ENCODE measurements around the gene CCDC86. TPM values are rescaled to one million over a fixed set of nuclear protein-coding genes. Genes with fewer than 3 reads are reported as not detected.
A peak's percentile ranks its signal among the peaks of the same experiment; 100 is the strongest.

The CCDC86 gene
- total and polyA plus RNA-seq, 7 donors = 4.8 to 24.0 (median 10.0) TPM

DNA sequence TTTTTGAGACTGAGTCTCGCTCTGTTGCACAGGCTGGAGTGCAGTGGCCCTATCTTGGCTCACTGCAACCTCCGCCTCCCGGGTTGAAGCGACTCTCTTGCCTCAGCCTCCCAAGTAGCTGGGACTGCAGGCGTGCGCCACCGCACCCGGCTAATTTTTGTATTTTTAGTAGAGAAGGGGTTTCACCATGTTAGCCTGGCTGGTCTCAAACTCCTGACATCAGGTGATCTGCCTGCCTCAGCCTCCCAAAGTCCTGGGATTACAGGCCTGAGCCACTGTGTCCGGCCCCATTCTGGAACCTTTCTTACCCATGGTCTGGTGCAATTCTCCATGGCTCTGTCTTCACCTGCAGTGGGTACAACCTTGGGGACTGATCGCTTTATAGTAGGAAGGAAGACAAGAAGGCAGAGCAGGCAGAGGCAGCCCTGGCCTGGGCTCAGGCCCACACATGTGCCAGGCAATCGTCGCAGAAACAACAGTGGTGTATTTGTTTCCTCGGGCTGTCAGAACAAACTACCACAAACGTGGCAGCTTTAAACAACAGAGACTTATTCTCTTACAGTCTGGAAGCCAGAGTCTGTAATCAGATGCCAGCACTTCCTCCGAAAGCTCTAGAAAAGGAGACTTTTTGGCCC, 17.8 kb downstream of the CCDC86 start:
- intact Hi-C loops (cut with DNase I) = no loop called here
- H3K4me1 ChIP-seq = no peaks in the 10 kb centered on the region
- H3K4me3 ChIP-seq = no peak overlapping the region
- peak; percentile 52 for DNase-seq
- no peaks in the 10 kb centered on the region for H3K9me3 ChIP-seq
- no peaks in the 10 kb centered on the region for H3K27me3 ChIP-seq
- no peak for TF ChIP-seq POLR2A (IDR thresholded peaks at IDR 0.05)
- TF ChIP-seq EP300 (IDR thresholded peaks at IDR 0.05) = no peak
- 90% methylated on average over 15 of the region's 15 CpGs for WGBS, 2 donors
- H3K27ac ChIP-seq = no peak overlapping the region
- no peaks in the 10 kb centered on the region for H3K36me3 ChIP-seq

GRCh38 chr11:60860943-60861342, 19.0 kb downstream of the CCDC86 start:
- intact Hi-C loops (cut with DNase I) = no loop called here
- 43 to 82% methylated on average over 7 of the region's 7 CpGs for WGBS, 2 donors
- H3K9me3 ChIP-seq = no peaks in the 10 kb centered on the region
- peak; percentile 42 for DNase-seq
- H3K4me3 ChIP-seq = no peak overlapping the region
- H3K36me3 ChIP-seq = no peaks in the 10 kb centered on the region
- no peaks in the 10 kb centered on the region for H3K27me3 ChIP-seq
- no peak overlapping the region for H3K27ac ChIP-seq
- TF ChIP-seq EP300 (IDR thresholded peaks at IDR 0.05) (no peak), POLR2A (IDR thresholded peaks at IDR 0.05) (no peak), CTCF (IDR thresholded peaks at IDR 0.05) (no peak), POLR2AphosphoS5 (IDR thresholded peaks at IDR 0.05) (no peak)
- no peaks in the 10 kb centered on the region for H3K4me1 ChIP-seq

- TF ChIP-seq POLR2AphosphoS5 (IDR thresholded peaks at IDR 0.05) = no peak
- TF ChIP-seq EP300 (IDR thresholded peaks at IDR 0.05) = no peak
- no peak for TF ChIP-seq POLR2A (IDR thresholded peaks at IDR 0.05)
- TF ChIP-seq CTCF (IDR thresholded peaks at IDR 0.05) = no peak
- Histone ChIP-seq H3K4me3 (no peak overlapping the region), H3K36me3 (no peaks in the 10 kb centered on the region), H3K9me3 (no peaks in the 10 kb centered on the region), H3K27me3 (no peaks in the 10 kb centered on the region), H3K27ac (no peak overlapping the region), H3K4me1 (no peaks in the 10 kb centered on the region)
- peak; percentile 9 for DNase-seq
- WGBS, 2 donors = 90 to 95% methylated on average over 9 of the region's 9 CpGs
- intact Hi-C loops (cut with DNase I) = no loop called here
Measured at GRCh38 chr11:60862171-60862570, 20.3 kb downstream of the CCDC86 start.

- no peak overlapping the region for H3K4me3 ChIP-seq
- peak; percentile 20 for DNase-seq
- H3K36me3 ChIP-seq = no peaks in the 10 kb centered on the region
- H3K4me1 ChIP-seq = no peaks in the 10 kb centered on the region
- H3K27ac ChIP-seq = no peak overlapping the region
- H3K27me3 ChIP-seq = no peaks in the 10 kb centered on the region
- TF ChIP-seq CTCF (IDR thresholded peaks at IDR 0.05) (no peak), POLR2AphosphoS5 (IDR thresholded peaks at IDR 0.05) (no peak), POLR2A (IDR thresholded peaks at IDR 0.05) (no peak), EP300 (IDR thresholded peaks at IDR 0.05) (no peak)
- intact Hi-C loops (cut with DNase I) = no loop called here
- 80 to 84% methylated on average over 16 of the region's 16 CpGs for WGBS, 2 donors
- H3K9me3 ChIP-seq = no peaks in the 10 kb centered on the region
Measured at GRCh38 chr11:60863550-60864521, 21.9 kb downstream of the CCDC86 start.

DNA sequence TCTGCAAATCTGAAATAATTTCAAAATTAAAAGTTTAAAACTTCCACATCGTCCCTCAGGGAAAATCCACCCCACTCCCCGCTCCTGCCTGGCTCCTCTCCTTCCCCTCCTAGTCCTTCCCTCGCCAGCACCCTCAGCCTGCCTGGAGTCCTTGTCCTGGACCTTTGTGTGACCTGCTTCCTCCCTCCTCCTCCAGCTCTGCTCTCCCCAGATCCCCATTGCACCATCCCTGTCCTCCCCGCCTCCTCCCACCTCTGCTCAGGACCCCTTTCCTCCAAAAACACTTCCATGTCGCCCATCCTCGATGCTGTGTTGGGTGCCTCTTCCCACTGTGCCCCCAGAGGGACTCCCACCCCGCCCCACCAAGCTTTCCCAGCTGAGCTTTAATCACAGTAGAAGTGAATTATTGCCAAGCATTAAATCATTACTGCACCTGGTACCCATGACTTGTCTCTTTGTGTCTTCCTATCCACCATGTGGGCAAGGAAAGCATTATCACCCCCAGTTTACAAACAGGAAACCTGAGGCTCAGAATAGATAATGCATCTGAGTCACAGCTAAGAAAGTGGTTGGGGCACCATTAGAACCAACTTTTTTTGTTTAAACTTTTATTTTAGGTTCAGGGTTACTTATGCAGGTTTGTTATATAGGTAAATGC, 23.1 kb downstream of the CCDC86 start:
- peak; percentile 13 for DNase-seq
- no peak for TF ChIP-seq POLR2A (IDR thresholded peaks at IDR 0.05)
- no peak for TF ChIP-seq EP300 (IDR thresholded peaks at IDR 0.05)
- Histone ChIP-seq H3K4me3 (no peak overlapping the region), H3K4me1 (no peaks in the 10 kb centered on the region), H3K9me3 (no peaks in the 10 kb centered on the region), H3K27ac (no peak overlapping the region), H3K27me3 (no peaks in the 10 kb centered on the region), H3K36me3 (no peaks in the 10 kb centered on the region)
- intact Hi-C loops (cut with DNase I) = no loop called here
- WGBS, 2 donors = 74 to 80% methylated on average over 7 of the region's 7 CpGs
